Adrenal gland (tissue), 12 donors: ENCODE results near the gene ATAD1. TPM values are rescaled to one million over a fixed set of nuclear protein-coding genes. Genes with fewer than 3 reads are reported as not detected.
"Not testable (repeated sequence)": the region's sequence is repeated elsewhere in the genome, so short reads cannot be mapped to it uniquely, and the experiment has no call there.

Experiments used
- DNase-seq, 7 donors: peaks; one replicate each; pipeline ENCODE4 v3.0.0-alpha.2; 2019 to 2020
- H3K27ac ChIP-seq, 5 donors: fragments of 200-600 bp; sonication (generic) in 4 of 5; 1 replicate in 3 of 5; 2 replicates in 2 of 5; pipeline versions ENCODE4 v1.5.1 to v1.8.0; 2016 to 2020; ENCODE audit warnings: mild to moderate bottlenecking in 1 of 5
- H3K27me3 ChIP-seq: fragments of 200-600 bp; 2 replicates; pipeline ENCODE4 v1.8.0; 2021
- H3K36me3 ChIP-seq, 2 donors: fragments of 200-600 bp; replicated peaks in 1 of 2; 1 replicate in 1 of 2; 2 replicates in 1 of 2; pipeline versions ENCODE4 v1.5.1 to v1.8.0; 2018 to 2022
- H3K4me1 ChIP-seq, 2 donors: fragments of 200-600 bp; replicated peaks in 1 of 2; 1 replicate in 1 of 2; 2 replicates in 1 of 2; pipeline versions ENCODE4 v1.5.1 to v1.8.0; 2018 to 2021
- H3K4me3 ChIP-seq, 4 donors: fragments of 200-600 bp; sonication (generic) in 3 of 4; one replicate each; pipeline ENCODE4 v1.5.1; 2016 to 2018
- H3K9me3 ChIP-seq, 3 donors: fragments of 200-600 bp; sonication (generic) in 1 of 3; replicated peaks in 1 of 3; 1 replicate in 2 of 3; 2 replicates in 1 of 3; pipeline versions ENCODE4 v1.5.1 to v1.8.0; 2016 to 2021
- POLR2A ChIP-seq, 2 donors: fragments of 450-650 bp; IDR thresholded peaks; one replicate each; pipeline ENCODE4 v1.6.1; 2017; ENCODE audit warnings: antibody characterized with exemption in 2 of 2, mild to moderate bottlenecking in 2 of 2, moderate library complexity in 1 of 2
- WGBS, 4 donors: extraction: QIAGEN DNeasy Blood & Tissue Kit in 2 of 4; methylation state at CpG; one replicate each; pipeline versions ENCODE4 v1.1.5 to v1.1.7; 2013 to 2017; 5-methylcytosine and 5-hydroxymethylcytosine counted together
- intact Hi-C, 2 donors: fragments of 100-400 bp; cut with DNase I; formaldehyde crosslinking; loops; one replicate each; pipeline versions ENCODE4 v1.14.1 to v1.15.0; 2022 to 2023
- polyA plus RNA-seq, 3 donors: library from polyadenylated mRNA; stranded (reverse); fragments of 200-250 nt in 2 of 3; fragments of 350-450 nt in 1 of 3; fragmentation: Illumina TruSeq in 1 of 3; extraction: RNeasy Lipid Tissue Mini Kit (QIAGEN cat#74804) in 1 of 3; gene quantifications; one replicate each; pipeline ENCODE4 v1.2.3, GENCODE V29; 2013 to 2014
- total RNA-seq, 9 donors: library from RNA; depleted of rRNA in 4 of 9; stranded (reverse); fragments of >200 nt in 4 of 9; fragments of 120-200 nt in 1 of 9; fragmentation: NEBNext Ultra II Directional in 1 of 9; extraction: Animal tissue kit (Norgen Biotek cat#: 25700) in 1 of 9; gene quantifications; one replicate each; pipeline versions ENCODE4 v1.1.0 to v1.2.4, GENCODE V29; 2013 to 2023
- TF ChIP-seq, protein P1 (sequence below), 6 experiments: fragments of 450-650 bp in 4 of 6; fragments of 200-600 bp in 2 of 6; sonication (generic) in 1 of 6; IDR thresholded peaks; 1 replicate in 5 of 6; 2 replicates in 1 of 6; pipeline versions ENCODE4 v1.5.1 to v1.8.0; 2016 to 2021; ENCODE audit warnings: antibody characterized with exemption in 6 of 6, mild to moderate bottlenecking in 2 of 6, moderate library complexity in 1 of 6
- donor health status: healthy with polysubstance abuse.
- donor health status: Bipolar disorder and iron deficiency.
- donor health status: DM: yes; HTN: yes; CAD: no.
- donor health status: DM: no; HTN: no; CAD: no.
- donor health status: DM: no; HTN: no; CAD: no.
- donor health status: DM: yes; HTN: yes; CAD: no.

The ATAD1 gene
- total and polyA plus RNA-seq, 12 donors = 8.5 to 119 (median 50.4) TPM

DNA sequence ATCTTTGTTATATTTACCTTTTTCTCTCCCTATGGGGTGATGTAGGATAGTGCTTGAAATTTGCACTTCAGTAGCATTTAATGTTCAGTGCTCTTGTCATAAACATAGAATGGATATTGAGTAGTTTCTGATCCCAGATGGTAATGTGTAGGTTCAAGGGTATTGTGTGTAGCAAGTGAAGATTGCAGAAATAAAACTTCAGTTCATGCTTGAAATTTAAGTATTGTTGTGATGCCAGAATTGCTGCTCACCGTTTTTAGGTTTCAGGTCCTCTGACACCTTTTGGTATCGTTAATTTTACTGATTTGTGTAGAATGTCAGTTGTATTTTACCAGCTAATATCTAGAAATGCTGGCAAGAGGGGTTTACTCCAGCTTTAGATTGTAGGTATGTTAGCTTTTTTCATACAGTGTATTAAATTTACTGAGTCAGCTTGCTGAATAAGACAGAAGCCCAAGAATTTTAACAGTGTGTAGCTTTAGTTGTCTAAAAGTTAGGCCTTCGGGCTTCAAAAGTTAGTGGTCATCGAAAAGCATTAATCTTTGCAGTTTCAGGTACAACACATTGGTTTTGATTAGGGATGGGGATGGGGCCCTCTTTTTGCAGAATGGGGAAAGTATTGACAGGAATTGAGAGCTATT, 47.3 kb upstream of the ATAD1 start:
- peak overlapping the region; percentile 52 to 90 (median 77) for H3K4me3 ChIP-seq
- no peak for TF ChIP-seq POLR2A (IDR thresholded peaks at IDR 0.05)
- TF ChIP-seq, protein P1, sequence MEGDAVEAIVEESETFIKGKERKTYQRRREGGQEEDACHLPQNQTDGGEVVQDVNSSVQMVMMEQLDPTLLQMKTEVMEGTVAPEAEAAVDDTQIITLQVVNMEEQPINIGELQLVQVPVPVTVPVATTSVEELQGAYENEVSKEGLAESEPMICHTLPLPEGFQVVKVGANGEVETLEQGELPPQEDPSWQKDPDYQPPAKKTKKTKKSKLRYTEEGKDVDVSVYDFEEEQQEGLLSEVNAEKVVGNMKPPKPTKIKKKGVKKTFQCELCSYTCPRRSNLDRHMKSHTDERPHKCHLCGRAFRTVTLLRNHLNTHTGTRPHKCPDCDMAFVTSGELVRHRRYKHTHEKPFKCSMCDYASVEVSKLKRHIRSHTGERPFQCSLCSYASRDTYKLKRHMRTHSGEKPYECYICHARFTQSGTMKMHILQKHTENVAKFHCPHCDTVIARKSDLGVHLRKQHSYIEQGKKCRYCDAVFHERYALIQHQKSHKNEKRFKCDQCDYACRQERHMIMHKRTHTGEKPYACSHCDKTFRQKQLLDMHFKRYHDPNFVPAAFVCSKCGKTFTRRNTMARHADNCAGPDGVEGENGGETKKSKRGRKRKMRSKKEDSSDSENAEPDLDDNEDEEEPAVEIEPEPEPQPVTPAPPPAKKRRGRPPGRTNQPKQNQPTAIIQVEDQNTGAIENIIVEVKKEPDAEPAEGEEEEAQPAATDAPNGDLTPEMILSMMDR (IDR thresholded peaks at IDR 0.05) = no peak
- H3K9me3 ChIP-seq = no peaks in the 10 kb centered on the region
- H3K4me1 ChIP-seq = peaks cover 0 to 42% of the 10 kb centered on the region in 2 donors
- WGBS, 4 donors = 1 to 3% (median 1%) methylated on average over 4 of the region's 4 CpGs
- no peaks in the 10 kb centered on the region for H3K36me3 ChIP-seq
- no peaks in the 10 kb centered on the region for H3K27me3 ChIP-seq
- intact Hi-C loops = loop anchor here (10.0 kb wide), 2 partner anchors 249 to 519 kb away; no protein-coding TSS in a partner anchor
- peak overlapping the region in 4 of 5 donors; percentile 89 to 97 (median 96) for H3K27ac ChIP-seq
- no peak for DNase-seq

GRCh38 chr10:87864496-87865059, 46.6 kb upstream of the ATAD1 start:
- H3K4me3 ChIP-seq = peak overlapping the region; percentile 52 to 90 (median 77)
- no peak for DNase-seq
- no peaks in the 10 kb centered on the region for H3K9me3 ChIP-seq
- peaks cover 0 to 38% of the 10 kb centered on the region in 2 donors for H3K4me1 ChIP-seq
- intact Hi-C loops = loop anchor here (5.0 to 10.0 kb wide), 3 partner anchors 250 to 523 kb away; no protein-coding TSS in a partner anchor
- WGBS, 4 donors = 0 to 1% (median 0%) methylated on average over 16 of the region's 16 CpGs
- no peaks in the 10 kb centered on the region for H3K36me3 ChIP-seq
- no peaks in the 10 kb centered on the region for H3K27me3 ChIP-seq
- H3K27ac ChIP-seq = peak overlapping the region; percentile 75 to 97 (median 94)
- TF ChIP-seq POLR2A (IDR thresholded peaks at IDR 0.05) = no peak
- TF ChIP-seq, protein P1 (IDR thresholded peaks at IDR 0.05) = no peak

GRCh38 chr10:87863951-87864495, 46.0 kb upstream of the ATAD1 start:
- WGBS, 4 donors = 0% methylated on average over 8 to 47 of the region's 47 CpGs
- H3K36me3 ChIP-seq, H3K9me3 ChIP-seq, H3K27me3 ChIP-seq: not testable (repeated sequence)
- peak in 5 of 7 donors; percentile 34 to 62 (median 44) for DNase-seq
- Histone ChIP-seq H3K27ac (peak overlapping the region; percentile 75 to 97 (median 94)), H3K4me3 (peak overlapping the region; percentile 67 to 90 (median 88)), H3K4me1 (peaks cover 0 to 32% of the 10 kb centered on the region in 2 donors)
- intact Hi-C loops = loop anchor here (5.0 to 10.0 kb wide), 3 partner anchors 251 to 523 kb away; no protein-coding TSS in a partner anchor

DNA sequence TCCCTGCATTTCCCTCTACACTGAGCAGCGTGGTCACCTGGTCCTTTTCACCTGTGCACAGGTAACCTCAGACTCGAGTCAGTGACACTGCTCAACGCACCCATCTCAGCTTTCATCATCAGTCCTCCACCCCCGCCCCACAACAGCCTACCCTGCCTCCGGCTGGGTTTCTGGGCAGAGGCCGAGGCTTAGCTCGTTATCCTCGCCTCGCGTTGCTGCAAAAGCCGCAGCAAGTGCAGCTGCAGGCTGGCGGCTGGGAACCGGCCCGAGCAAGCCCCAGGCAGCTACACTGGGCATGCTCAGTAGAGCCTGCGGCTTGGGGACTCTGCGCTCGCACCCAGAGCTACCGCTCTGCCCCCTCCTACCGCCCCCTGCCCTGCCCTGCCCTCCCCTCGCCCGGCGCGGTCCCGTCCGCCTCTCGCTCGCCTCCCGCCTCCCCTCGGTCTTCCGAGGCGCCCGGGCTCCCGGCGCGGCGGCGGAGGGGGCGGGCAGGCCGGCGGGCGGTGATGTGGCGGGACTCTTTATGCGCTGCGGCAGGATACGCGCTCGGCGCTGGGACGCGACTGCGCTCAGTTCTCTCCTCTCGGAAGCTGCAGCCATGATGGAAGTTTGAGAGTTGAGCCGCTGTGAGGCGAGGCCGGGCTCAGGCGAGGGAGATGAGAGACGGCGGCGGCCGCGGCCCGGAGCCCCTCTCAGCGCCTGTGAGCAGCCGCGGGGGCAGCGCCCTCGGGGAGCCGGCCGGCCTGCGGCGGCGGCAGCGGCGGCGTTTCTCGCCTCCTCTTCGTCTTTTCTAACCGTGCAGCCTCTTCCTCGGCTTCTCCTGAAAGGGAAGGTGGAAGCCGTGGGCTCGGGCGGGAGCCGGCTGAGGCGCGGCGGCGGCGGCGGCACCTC, 45.3 kb upstream of the ATAD1 start, which contains the start of the genes KLLN and PTEN:
TSS of gene KLLN (minus strand) at position 481 of the 891 bp plus-strand sequence. CDS start 1,046 bp downstream, outside the sequence.
TSS of gene PTEN (plus strand) at position 573 of the 891 bp plus-strand sequence. CDS start 845 bp downstream, outside the sequence.
- WGBS, 4 donors = 0% methylated on average over 9 to 89 of the region's 89 CpGs
- peak within 1 kb of the TSS; percentile 75 to 97 (median 94) for H3K27ac ChIP-seq
- H3K4me3 ChIP-seq = peak within 1 kb of the TSS; percentile 67 to 90 (median 88)
- H3K9me3 ChIP-seq = no peaks in the 10 kb centered on the region
- TF ChIP-seq POLR2A (IDR thresholded peaks at IDR 0.05) = peak; percentile 92 to 96
- TF ChIP-seq, protein P1 (IDR thresholded peaks at IDR 0.05) = no peak
- peak; percentile 89 to 95 (median 90) for DNase-seq
- no peaks in the 10 kb centered on the region for H3K36me3 ChIP-seq
- H3K4me1 ChIP-seq = peaks cover 0 to 25% of the 10 kb centered on the region in 2 donors
- no peaks in the 10 kb centered on the region for H3K27me3 ChIP-seq
- intact Hi-C loops = loop anchor here (5.0 to 10.0 kb wide), 3 partner anchors 252 to 524 kb away; no protein-coding TSS in a partner anchor
